ENCODE results near the gene CDH9. TPM values are rescaled to one million over a fixed set of nuclear protein-coding genes. Genes with fewer than 3 reads are reported as not detected.

Gene CDH9
- total RNA-seq, 3 donors from 2014 or later = not detected

DNA sequence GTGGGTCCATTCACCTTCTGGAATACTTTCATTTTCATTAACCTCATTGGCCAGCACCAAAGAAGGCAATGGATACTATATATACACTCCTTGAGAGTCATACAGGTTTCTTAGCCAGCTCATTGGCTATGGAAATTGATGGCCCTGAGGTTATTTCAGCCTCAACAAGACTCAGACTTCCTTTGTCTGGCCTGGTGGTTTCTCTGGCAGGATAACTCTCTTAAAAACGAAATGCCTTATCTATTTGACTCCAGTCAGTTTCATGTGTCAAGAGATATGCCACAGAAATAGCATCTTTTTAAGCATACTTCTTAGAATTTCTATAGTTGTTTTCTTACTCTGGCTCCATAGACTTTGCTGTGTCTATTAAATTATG, 28.9 kb downstream of the CDH9 start:
- intact Hi-C loops (cut with DNase I; ENCODE audit: low total_unique reads) = no loop called here

DNA sequence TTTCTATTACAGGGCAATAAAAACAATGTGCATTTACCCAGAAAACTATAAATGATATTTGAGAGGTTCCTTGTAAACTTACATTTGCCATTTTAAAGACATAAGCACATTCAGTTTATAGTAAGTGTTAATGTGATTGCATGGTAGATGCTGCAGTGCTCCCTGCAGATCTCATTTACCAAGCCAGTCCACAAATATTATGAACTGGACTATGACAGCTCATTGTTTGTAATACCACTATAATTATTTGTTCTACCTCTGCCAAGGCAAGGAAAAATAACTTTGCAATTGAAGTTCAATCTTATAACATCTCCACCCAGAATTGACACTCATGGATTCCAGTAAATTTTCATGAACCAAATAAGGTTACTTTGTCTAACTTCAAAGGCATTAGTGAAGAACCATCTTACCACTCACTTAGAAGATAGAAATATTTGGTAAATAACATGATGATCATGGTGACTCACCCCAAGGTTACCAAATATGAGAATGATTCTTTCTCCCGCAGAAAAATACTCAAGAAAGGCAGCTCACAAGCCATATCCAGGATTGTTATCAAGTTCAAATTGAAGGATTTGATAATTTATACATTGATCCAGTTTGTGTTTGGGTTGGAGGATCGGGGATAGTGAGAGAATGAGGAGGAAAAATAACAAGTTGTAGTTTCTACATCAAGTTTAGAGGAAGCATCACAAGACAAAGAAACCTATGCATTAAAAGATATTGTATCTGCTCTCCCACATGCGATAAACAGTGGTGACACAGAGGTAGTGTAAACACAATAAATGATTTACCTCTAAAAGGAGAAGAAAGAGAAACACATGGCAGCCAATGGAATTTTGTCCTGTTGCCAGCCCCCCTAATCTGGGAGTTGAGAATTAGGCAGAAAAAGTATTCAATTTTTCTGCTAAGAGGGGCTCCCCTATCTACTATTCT, 29.5 kb downstream of the CDH9 start:
- Histone ChIP-seq H3K27ac (no peak overlapping the region), H3K4me3 (no peak overlapping the region), H3K27me3 (no peaks in the 10 kb centered on the region), H3K36me3 (no peaks in the 10 kb centered on the region), H3K4me1 (no peaks in the 10 kb centered on the region), H3K9me3 (no peaks in the 10 kb centered on the region)
- TF ChIP-seq, protein P1, sequence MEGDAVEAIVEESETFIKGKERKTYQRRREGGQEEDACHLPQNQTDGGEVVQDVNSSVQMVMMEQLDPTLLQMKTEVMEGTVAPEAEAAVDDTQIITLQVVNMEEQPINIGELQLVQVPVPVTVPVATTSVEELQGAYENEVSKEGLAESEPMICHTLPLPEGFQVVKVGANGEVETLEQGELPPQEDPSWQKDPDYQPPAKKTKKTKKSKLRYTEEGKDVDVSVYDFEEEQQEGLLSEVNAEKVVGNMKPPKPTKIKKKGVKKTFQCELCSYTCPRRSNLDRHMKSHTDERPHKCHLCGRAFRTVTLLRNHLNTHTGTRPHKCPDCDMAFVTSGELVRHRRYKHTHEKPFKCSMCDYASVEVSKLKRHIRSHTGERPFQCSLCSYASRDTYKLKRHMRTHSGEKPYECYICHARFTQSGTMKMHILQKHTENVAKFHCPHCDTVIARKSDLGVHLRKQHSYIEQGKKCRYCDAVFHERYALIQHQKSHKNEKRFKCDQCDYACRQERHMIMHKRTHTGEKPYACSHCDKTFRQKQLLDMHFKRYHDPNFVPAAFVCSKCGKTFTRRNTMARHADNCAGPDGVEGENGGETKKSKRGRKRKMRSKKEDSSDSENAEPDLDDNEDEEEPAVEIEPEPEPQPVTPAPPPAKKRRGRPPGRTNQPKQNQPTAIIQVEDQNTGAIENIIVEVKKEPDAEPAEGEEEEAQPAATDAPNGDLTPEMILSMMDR (IDR thresholded peaks at IDR 0.05) = no peak
- intact Hi-C loops (cut with DNase I; ENCODE audit: low total_unique reads) = no loop called here
- no peak for DNase-seq (ENCODE audit: low spot score in 2 of 2)

More for the DNA sequence above, 28.9 kb downstream of the CDH9 start:
- Histone ChIP-seq H3K27me3 (no peaks in the 10 kb centered on the region), H3K27ac (no peak overlapping the region), H3K9me3 (no peaks in the 10 kb centered on the region), H3K4me3 (no peak overlapping the region), H3K4me1 (no peaks in the 10 kb centered on the region), H3K36me3 (no peaks in the 10 kb centered on the region)
- TF ChIP-seq POLR2A (IDR thresholded peaks at IDR 0.05) = no peak
- no peak for TF ChIP-seq POLR2AphosphoS5 (IDR thresholded peaks at IDR 0.05)
- TF ChIP-seq, protein P1 (IDR thresholded peaks at IDR 0.05) = no peak
- no peak for DNase-seq (ENCODE audit: low spot score in 2 of 2)

DNA sequence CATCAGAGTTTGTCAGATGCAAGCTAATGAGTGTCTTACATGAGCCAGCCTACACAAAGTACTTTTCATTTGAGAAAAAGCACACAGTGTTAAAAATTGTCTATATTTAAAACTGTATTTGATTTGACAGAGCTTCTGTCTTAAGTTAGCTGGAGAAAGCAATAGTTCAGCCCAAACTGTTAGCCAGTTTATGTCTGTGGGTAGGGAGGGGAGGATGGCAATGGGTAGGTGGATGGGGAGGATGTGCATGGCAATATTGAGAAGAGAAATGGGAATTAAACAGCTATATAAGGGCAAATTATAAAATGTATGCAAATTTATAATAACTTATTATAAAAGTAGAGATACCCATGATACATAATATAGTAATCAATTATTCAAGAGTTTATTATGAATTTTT, 31.3 kb downstream of the CDH9 start:
- H3K4me3 ChIP-seq = no peak overlapping the region
- intact Hi-C loops (cut with DNase I; ENCODE audit: low total_unique reads) = no loop called here
- H3K27me3 ChIP-seq = no peaks in the 10 kb centered on the region
- no peaks in the 10 kb centered on the region for H3K4me1 ChIP-seq
- no peaks in the 10 kb centered on the region for H3K36me3 ChIP-seq
- H3K27ac ChIP-seq = no peak overlapping the region
- TF ChIP-seq, protein P1 (IDR thresholded peaks at IDR 0.05) = no peak
- TF ChIP-seq POLR2A (IDR thresholded peaks at IDR 0.05) = no peak
- TF ChIP-seq POLR2AphosphoS5 (IDR thresholded peaks at IDR 0.05) = no peak
- H3K9me3 ChIP-seq = no peaks in the 10 kb centered on the region
- DNase-seq (ENCODE audit: low spot score in 2 of 2) = no peak

DNA sequence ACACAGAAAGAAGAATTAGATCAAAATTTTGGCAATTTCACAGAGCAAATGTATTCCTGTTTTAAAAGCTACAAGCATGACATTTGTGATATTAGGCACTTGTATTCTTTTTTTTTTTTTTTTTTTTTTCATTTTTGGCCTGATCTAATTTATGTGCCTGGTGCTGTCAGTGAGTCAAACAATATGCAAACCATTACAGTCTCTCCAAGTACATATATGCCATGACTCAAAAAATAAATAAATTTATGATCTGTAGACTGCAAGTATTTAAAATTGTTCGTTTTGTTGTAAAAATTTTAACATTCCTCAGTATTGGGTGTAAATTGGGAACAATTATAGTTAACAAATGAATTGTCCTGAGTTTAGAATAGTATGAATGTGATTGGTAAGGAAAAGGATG, 51.4 kb downstream of the CDH9 start:
- intact Hi-C loops (cut with DNase I; ENCODE audit: low total_unique reads) = no loop called here
- no peaks in the 10 kb centered on the region for H3K4me1 ChIP-seq
- no peaks in the 10 kb centered on the region for H3K27me3 ChIP-seq
- DNase-seq (ENCODE audit: low spot score in 2 of 2) = no peak
- no peaks in the 10 kb centered on the region for H3K9me3 ChIP-seq
- no peak overlapping the region for H3K27ac ChIP-seq
- no peaks in the 10 kb centered on the region for H3K36me3 ChIP-seq
- TF ChIP-seq POLR2A (IDR thresholded peaks at IDR 0.05) = no peak
- TF ChIP-seq, protein P1 (IDR thresholded peaks at IDR 0.05) = no peak
- TF ChIP-seq POLR2AphosphoS5 (IDR thresholded peaks at IDR 0.05) = no peak
- H3K4me3 ChIP-seq = no peak overlapping the region

DNA sequence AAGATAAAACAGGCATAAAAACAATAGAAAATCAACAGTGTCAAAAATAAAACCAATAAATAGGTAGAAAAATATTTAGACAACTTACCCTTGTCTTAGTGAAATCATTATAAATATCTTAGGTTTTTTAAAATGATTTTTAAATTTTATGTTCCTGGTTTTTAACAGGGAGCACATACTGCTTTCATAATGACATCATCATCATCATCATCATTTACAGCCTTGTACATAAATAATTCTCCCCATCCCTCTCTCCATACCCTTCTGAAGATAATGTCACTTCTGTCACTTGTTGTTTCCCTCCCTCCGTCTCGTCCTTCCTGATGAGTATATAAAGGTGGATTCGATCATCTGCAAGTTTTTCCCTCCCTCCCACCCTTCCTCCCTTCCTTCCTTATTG, 56.6 kb downstream of the CDH9 start:
- Histone ChIP-seq H3K9me3 (no peaks in the 10 kb centered on the region), H3K4me3 (no peak overlapping the region), H3K27me3 (no peaks in the 10 kb centered on the region), H3K27ac (no peak overlapping the region), H3K4me1 (no peaks in the 10 kb centered on the region), H3K36me3 (no peaks in the 10 kb centered on the region)
- no peak for TF ChIP-seq POLR2AphosphoS5 (IDR thresholded peaks at IDR 0.05)
- TF ChIP-seq, protein P1 (IDR thresholded peaks at IDR 0.05) = no peak
- TF ChIP-seq POLR2A (IDR thresholded peaks at IDR 0.05) = no peak
- intact Hi-C loops (cut with DNase I; ENCODE audit: low total_unique reads) = no loop called here
- DNase-seq (ENCODE audit: low spot score in 2 of 2) = no peak
